Right lobe of liver (tissue), 6 donors: ENCODE measurements around the gene TMPRSS9. TPM values are rescaled to one million over a fixed set of nuclear protein-coding genes. Genes with fewer than 3 reads are reported as not detected.

Source experiments
- ATAC-seq, 4 donors: fragments of 200-7000 bp; cut with Tn5 transposase; one replicate each; pipeline ENCODE4 v1.9.1; 2020; ENCODE audit warnings: mild to moderate bottlenecking in 4 of 4, moderate library complexity in 4 of 4
- DNase-seq, 3 donors: peaks; one replicate each; pipeline ENCODE4 v3.0.0-alpha.2; 2020
- H3K27ac ChIP-seq, 3 donors: fragments of 200-600 bp; one replicate each; pipeline ENCODE4 v1.8.0; 2022
- H3K27me3 ChIP-seq, 2 donors: fragments of 200-600 bp; one replicate each; pipeline ENCODE4 v1.8.0; 2022
- H3K36me3 ChIP-seq, 4 donors: fragments of 200-600 bp; sonication (generic) in 1 of 4; one replicate each; pipeline versions ENCODE4 v1.5.1 to v1.8.0; 2017 to 2022; ENCODE audit warnings: control low read depth in 1 of 4
- H3K4me1 ChIP-seq, 4 donors: fragments of 200-600 bp; sonication (generic) in 1 of 4; one replicate each; pipeline versions ENCODE4 v1.5.1 to v1.8.0; 2017 to 2022; ENCODE audit warnings: control low read depth in 1 of 4
- H3K4me3 ChIP-seq, 3 donors: fragments of 200-600 bp; one replicate each; pipeline ENCODE4 v1.8.0; 2022
- H3K9me3 ChIP-seq, 4 donors: fragments of 200-600 bp; sonication (generic) in 1 of 4; one replicate each; pipeline versions ENCODE4 v1.5.1 to v1.8.0; 2017 to 2022; ENCODE audit warnings: control low read depth in 1 of 4
- CTCF ChIP-seq, 4 donors: fragments of 200-600 bp in 3 of 4; fragments of 450-650 bp in 1 of 4; IDR thresholded peaks; one replicate each; pipeline versions ENCODE4 v1.5.1 to v1.8.0; 2016 to 2022; ENCODE audit warnings: antibody characterized with exemption in 4 of 4, mild to moderate bottlenecking in 2 of 4
- POLR2A ChIP-seq: fragments of 450-650 bp; IDR thresholded peaks from one replicate; pipeline ENCODE4 v1.6.1; 2017; ENCODE audit warnings: antibody characterized with exemption, mild to moderate bottlenecking
- WGBS: methylation state at CpG from one replicate; pipeline ENCODE4 v1.1.6; 2018; ENCODE audit warnings: low coverage, low lambda C conversion rate; ENCODE audit not compliant: insufficient coverage; ENCODE audit errors: missing lambda C conversion rate; 5-methylcytosine and 5-hydroxymethylcytosine counted together
- intact Hi-C, 2 donors: fragments of 100-400 bp; cut with DNase I; formaldehyde crosslinking; loops; one replicate each; pipeline versions ENCODE4 v1.11.2 to v1.14.1; 2022
- total RNA-seq, 6 experiments: library from RNA; depleted of rRNA in 2 of 6; stranded (reverse); fragments of >200 nt in 2 of 6; fragmentation: NEBNext Ultra II Directional in 3 of 6; extraction: Animal tissue kit (Norgen Biotek cat#: 25700) in 3 of 6; gene quantifications; one replicate each; pipeline versions ENCODE4 v1.1.0 to v1.2.4, GENCODE V29; 2016 to 2023
- donor health status: DM: no; HTN: yes; CAD: no.
- donor health status: DM: no; HTN: no; CAD: no.
- donor health status: DM: no; HTN: no; CAD: no.
- donor health status: DM: no; HTN: yes; CAD: no.
- donor health status: DM: no; HTN: yes; CAD: no.

TMPRSS9 gene
- total RNA-seq, 6 experiments from 2014 or later: 0.12 to 6.7 (median 2.9) TPM

- DNase-seq (no peak), ATAC-seq (no peak)
- no peaks in the 10 kb centered on the region for H3K9me3 ChIP-seq
- intact Hi-C loops: loop anchor here in 1 of 2 donors (10.0 kb wide), 1 partner anchor 45 kb away; no protein-coding TSS in a partner anchor
- 95% methylated on average over 15 of the region's 52 CpGs for WGBS
- no peak overlapping the region for H3K27ac ChIP-seq
- H3K36me3 ChIP-seq: peaks cover 0 to 11% (median 0%) of the 10 kb centered on the region in 4 donors
- TF ChIP-seq CTCF (IDR thresholded peaks at IDR 0.05) (no peak), POLR2A (no peak)
- no peaks in the 10 kb centered on the region for H3K27me3 ChIP-seq
- no peak overlapping the region for H3K4me3 ChIP-seq
- H3K4me1 ChIP-seq: no peaks in the 10 kb centered on the region
These were observed 20.3 kb upstream of the TMPRSS9 start for GRCh38 chr19:2339644-2340310.

GRCh38 chr19:2340496-2341243 lies 19.4 kb upstream of the TMPRSS9 start:
- WGBS: 81% methylated on average over 9 of the region's 38 CpGs
- intact Hi-C loops: no loop called here

GRCh38 chr19:2341244-2341751 lies 18.8 kb upstream of the TMPRSS9 start:
- no peak overlapping the region for H3K4me3 ChIP-seq
- WGBS: 58% methylated on average over 9 of the region's 24 CpGs
- TF ChIP-seq POLR2A (no peak), CTCF (IDR thresholded peaks at IDR 0.05) (no peak)
- H3K27ac ChIP-seq: no peak overlapping the region
- no peak for DNase-seq
- no peak for ATAC-seq
- H3K27me3 ChIP-seq: no peaks in the 10 kb centered on the region
- no peaks in the 10 kb centered on the region for H3K9me3 ChIP-seq
- H3K4me1 ChIP-seq: no peaks in the 10 kb centered on the region
- H3K36me3 ChIP-seq: peaks cover 0 to 12% (median 0%) of the 10 kb centered on the region in 4 donors
- intact Hi-C loops: no loop called here

More at GRCh38 chr19:2340496-2341243, 19.4 kb upstream of the TMPRSS9 start:
- Histone ChIP-seq H3K4me1 (no peaks in the 10 kb centered on the region), H3K4me3 (no peak overlapping the region), H3K36me3 (peaks cover 0 to 11% (median 0%) of the 10 kb centered on the region in 4 donors), H3K27ac (no peak overlapping the region), H3K9me3 (no peaks in the 10 kb centered on the region), H3K27me3 (no peaks in the 10 kb centered on the region)
- no peak for TF ChIP-seq POLR2A
- no peak for TF ChIP-seq CTCF (IDR thresholded peaks at IDR 0.05)
- ATAC-seq: no peak
- DNase-seq: no peak

- ATAC-seq: no peak
- DNase-seq: no peak
- WGBS: 83% methylated on average over 6 of the region's 15 CpGs
- no peaks in the 10 kb centered on the region for H3K9me3 ChIP-seq
- no peak overlapping the region for H3K27ac ChIP-seq
- H3K27me3 ChIP-seq: no peaks in the 10 kb centered on the region
- no peak overlapping the region for H3K4me3 ChIP-seq
- H3K4me1 ChIP-seq: no peaks in the 10 kb centered on the region
- peaks cover 0 to 17% (median 0%) of the 10 kb centered on the region in 4 donors for H3K36me3 ChIP-seq
- no peak for TF ChIP-seq POLR2A
- no peak for TF ChIP-seq CTCF (IDR thresholded peaks at IDR 0.05)
- intact Hi-C loops: no loop called here
These were observed 18.1 kb upstream of the TMPRSS9 start for GRCh38 chr19:2341982-2342381.
